ENCODE measurements around the gene HNRNPF.
"Not testable (repeated sequence)": the region's sequence is repeated elsewhere in the genome, so short reads cannot be mapped to it uniquely, and the experiment has no call there.

HNRNPF gene, protein sequence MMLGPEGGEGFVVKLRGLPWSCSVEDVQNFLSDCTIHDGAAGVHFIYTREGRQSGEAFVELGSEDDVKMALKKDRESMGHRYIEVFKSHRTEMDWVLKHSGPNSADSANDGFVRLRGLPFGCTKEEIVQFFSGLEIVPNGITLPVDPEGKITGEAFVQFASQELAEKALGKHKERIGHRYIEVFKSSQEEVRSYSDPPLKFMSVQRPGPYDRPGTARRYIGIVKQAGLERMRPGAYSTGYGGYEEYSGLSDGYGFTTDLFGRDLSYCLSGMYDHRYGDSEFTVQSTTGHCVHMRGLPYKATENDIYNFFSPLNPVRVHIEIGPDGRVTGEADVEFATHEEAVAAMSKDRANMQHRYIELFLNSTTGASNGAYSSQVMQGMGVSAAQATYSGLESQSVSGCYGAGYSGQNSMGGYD

DNA sequence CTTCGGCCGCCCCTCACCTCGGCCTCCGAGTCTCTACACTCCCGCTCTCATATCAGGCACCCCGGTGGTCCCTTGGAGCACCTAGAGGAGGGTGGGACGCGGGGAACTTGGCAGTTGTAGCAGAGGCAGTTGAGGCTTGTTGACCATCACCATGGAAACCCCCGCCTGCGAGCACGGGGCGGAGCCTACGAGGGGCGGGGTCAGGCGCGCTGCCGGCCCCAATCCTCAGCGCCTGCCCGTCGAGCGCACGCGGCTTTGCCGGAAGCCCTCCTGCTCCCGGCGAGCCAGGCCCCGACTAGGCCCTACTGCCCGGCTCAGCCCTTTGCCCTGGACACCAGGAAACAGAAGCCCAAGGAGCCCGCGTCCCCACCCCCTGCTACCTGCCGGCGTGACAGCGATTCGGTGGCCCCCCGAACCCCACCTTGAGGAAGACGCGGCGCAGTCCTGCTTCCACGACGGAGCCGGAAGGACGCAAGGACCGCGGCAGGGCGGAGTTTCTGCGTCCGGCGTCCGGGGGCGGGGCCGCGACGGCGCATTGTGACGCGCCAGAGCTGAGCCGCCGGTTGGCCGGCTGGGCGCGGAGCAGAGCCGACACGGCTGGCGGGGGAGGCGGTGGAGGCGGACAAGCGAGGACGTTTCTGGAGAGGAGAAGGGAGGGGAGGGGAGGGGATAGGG, at the start of gene HNRNPF:
Gene HNRNPF, minus strand, starts transcription at position 477 of the 675 bp plus-strand sequence. CDS start 21,302 bp downstream, outside the sequence.
- peak; percentile 97 for DNase-seq

DNA sequence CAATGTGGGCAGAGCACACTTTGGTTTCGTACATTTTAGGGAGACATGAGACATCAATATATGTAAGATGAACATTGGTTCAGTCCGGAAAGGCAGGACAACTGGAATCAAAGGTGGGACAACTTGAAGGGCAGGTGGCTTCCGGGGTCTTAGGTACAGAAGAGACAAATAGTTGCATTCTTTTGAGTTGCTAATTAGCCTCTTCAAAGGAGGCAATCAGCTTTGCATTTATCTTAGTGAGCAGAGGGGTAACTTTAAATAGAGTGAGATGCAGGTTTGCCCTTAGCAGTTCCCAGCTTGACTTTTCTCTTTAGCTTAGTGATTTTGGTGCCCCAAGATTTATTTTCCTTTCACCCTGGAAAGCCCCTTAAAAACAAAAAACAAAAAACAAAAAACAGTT, 49.2 kb upstream of the HNRNPF start:
- DNase-seq, result no peak

DNA sequence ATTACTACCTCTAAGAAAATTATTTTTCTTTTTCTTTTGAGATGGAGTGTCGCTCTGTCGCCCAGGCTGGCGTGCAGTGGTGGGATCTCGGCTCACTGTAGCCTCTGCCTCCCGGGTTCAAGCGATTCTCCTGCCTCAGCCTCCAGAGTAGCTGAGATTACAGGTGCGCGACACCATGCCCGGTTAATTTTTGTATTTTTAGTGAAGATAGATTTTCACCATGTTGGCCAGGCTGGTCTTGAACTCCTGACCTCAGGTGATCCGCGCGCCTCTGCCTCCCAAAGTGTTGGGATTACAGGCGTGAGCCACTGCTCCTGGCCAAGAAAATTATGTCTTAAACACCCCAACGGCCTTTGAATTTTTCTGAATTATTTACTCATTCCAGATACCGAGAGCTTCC, 47.6 kb upstream of the HNRNPF start:
- not testable (repeated sequence) for DNase-seq

DNA sequence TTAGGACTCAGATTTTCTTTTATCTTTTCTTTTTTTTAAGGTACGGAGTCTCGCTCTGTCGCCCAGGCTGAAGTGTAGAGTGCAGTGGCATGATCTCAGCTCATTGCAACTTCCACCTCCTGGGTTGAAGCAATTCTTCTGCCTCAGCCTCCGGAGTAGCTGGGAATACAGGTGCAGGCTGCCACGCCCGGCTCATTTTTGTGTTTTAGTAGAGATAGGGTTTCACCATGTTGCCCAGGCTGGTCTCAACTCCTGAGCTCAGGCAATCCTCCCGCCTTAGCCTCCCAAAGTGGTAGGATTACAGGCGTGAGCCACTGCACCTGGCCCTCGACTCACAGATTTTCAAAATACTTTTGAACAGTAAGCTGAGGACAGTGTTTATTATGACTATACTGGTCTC, 45.0 kb upstream of the HNRNPF start:
- DNase-seq, result not testable (repeated sequence)

- DNase-seq, result no peak
Observed at GRCh38 chr10:43453266-43453831, 44.4 kb upstream of the HNRNPF start.

GRCh38 chr10:43452356-43452914, 43.4 kb upstream of the HNRNPF start:
- DNase-seq, result no peak

DNA sequence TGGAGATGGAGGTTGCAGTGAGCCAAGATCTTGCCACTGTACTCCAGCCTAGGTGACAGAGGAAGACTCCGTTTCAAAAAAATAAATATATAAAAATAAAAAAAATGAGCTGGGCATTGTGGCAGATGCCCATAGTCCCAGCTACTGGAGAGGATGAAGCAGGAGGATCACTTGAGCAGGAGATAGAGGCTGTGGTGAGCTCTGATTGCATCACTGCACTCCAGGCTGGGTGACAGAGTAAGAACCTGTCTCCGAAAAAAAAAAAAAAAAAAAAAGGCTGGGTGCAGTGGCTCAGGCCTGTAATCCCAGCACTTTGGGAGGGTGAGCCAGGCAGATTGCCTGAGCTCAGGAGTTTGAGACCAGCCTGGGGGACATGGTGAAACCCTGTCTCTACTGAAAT, 39.8 kb upstream of the HNRNPF start:
- DNase-seq, result no peak

DNA sequence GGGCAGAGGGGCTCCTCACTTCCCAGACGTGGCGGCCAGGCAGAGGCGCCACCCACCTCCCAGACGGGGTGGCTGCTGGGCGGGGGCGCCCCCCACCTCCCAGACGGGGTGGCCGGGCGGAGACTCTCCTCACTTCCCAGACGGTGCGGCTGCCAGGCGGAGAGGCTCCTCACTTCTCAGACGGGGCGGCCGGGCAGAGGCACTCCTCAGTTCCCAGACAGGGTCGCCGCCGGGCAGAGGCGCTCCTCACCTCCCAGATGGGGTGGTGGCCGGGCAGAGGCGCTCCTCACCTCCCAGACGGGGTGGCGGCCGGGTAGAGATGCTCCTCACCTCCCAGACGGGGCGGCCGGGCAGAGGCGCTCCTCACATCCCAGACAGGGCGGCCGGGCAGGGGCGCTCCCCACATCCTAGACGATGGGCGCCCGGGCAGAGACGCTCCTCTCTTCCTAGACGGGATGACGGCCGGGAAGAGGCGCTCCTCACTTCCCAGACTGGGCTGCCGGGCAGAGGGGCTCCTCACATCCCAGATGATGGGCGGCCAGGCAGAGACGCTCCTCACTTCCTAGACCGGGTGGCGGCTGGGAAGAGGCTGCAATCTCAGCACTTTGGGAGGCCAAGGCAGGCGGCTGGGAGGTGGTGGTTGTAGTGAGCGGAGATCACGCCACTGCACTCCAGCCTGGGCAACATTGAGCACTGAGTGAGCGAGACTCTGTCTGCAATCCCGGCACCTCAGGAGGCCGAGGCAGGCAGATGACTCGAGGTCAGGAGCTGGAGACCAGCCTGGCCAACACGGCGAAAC, 37.4 kb upstream of the HNRNPF start:
- not testable (repeated sequence) for DNase-seq

GRCh38 chr10:43444897-43445466, 36.0 kb upstream of the HNRNPF start:
- DNase-seq, result no peak

DNA sequence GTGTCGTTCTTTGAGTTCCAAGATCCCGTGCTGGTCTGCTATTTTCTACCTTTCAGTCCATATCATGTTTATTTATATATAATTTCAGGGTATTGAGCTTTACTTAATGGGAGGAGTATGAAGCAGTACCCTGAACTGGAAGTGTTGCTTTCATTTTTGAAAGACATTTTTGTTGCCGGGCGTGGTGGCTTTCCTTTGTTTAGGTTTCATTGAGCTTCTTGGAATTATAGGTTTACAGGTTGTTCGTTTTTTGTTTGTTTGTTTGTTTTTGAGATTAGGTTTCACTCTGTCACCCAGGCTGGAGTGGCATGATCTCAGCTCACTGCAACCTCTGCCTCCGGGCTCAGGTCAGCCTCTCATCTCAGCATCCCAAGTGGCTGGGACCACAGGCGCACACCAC, 35.3 kb upstream of the HNRNPF start:
- DNase-seq, result no peak

- DNase-seq, result no peak
Observed at GRCh38 chr10:43440463-43441134, 31.6 kb upstream of the HNRNPF start.

DNA sequence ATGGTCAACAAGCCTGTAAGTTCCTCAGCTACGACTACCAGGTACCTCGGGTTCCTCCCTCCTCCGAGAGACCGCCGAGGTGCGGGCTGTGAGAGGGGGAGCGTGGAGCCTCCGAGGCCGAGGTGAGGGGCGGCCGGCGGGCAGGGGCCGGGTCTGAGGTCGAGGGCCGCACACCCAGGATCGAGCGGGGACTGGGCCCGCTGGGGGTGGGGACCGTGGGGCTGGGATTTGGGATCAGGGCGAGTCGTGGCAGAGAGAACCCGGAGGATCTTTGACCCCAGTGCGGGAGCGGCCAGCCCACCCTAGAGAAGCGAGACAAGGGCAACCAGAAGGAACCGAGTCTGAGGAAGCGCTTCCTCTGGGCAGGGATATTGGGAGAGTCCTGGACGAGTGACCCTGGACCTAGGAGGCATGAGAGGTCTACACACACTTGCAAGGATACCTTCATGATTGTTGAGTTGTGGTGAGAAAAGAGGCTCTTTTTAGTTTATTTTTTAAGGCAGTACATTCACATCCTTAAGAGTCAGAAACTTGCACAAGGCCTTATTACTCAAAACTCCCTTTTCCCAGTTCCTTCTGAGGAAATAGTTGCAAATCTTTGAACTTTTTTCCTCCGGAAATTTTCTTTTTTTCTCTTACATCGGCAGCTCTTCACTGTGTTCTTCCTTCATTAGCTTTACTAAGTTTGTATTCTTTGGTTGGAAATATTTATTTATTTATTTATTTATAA, 28.3 kb upstream of the HNRNPF start:
- DNase-seq, result no peak

DNA sequence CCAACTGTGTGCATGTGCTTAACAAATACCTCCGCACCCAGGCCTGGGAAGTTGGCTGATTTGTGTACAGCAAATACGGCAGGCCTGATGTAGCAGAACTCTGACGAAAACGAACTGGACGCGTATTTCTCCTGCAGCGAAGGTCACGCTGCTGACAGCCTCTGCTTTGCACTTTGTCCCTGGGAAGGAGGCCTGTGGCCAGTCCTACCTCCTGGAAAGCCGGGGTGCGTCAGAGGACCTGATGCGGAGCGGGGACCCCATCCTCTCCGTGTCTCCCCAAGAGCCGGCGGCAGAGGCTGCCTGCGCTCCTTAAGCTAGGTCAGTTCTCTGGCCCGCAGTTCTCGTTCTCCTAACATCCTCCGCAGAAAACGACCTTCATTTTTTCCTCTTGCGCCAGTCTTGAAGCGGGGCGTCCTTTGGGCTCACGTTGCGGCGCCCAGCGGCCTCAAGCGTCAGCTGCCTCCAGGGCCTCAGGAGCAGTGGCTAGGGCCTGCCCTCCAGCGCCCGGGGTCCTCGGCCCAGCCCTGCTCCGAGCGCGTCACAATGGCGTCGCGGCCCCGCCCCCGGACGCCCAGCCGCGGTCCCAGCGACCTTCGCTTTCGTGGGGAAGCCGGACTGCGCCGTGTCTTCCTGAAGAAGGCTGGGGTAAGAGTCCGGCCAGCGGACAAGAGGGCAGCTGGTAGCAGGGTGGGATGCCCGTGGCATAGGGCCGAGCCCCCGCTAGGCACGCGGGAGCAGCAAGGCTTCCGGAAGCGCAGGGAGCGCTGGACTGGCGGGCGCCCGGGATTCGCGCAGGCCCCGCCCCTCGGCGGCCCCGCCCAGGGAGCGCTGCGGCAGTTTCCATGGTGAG, 27.5 kb upstream of the HNRNPF start, which contains the start of gene ZNF487:
Gene ZNF487, plus strand, starts transcription at position 821 of the 850 bp plus-strand sequence. CDS start 38,703 bp downstream, outside the sequence.
- peak; percentile 93 for DNase-seq

DNA sequence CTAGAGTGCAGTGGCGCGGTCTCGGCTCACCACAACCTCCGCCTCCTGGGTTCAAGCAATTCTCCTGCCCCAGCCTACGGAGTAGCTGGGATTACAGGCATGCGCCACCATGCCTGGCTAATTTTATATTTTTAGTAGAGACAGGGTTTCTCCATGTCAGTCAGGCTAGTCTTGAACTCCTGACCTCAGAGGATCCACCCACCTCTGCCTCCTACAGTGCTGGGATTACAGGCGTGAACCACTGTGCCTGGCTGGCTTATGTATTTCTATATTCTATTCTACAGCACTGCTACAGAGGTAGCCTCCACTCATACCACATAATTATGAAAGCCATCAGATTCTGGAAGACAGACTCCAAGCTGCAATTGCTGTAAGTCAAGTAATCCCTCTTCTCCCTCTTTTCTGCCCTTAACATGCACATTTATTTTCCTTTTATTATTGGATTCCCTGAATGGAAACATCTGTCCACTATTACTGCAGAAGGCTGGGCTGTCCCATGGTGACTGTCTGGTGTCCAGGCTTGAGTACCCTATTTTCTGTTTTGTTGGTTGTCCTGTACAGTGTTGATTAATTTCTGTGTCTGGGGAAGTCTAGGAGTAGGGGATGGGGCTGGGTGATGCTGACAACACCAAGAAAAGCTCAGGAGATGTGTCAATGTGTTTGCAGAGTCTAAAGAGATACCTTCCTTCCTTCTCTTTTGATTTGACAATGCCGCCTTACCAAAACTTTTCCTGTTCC, 22.1 kb upstream of the HNRNPF start:
- no peak for DNase-seq

GRCh38 chr10:43427166-43427825, 18.3 kb upstream of the HNRNPF start:
- DNase-seq, result no peak

- not testable (repeated sequence) for DNase-seq
Observed at GRCh38 chr10:43426476-43426875, 17.5 kb upstream of the HNRNPF start.

DNA sequence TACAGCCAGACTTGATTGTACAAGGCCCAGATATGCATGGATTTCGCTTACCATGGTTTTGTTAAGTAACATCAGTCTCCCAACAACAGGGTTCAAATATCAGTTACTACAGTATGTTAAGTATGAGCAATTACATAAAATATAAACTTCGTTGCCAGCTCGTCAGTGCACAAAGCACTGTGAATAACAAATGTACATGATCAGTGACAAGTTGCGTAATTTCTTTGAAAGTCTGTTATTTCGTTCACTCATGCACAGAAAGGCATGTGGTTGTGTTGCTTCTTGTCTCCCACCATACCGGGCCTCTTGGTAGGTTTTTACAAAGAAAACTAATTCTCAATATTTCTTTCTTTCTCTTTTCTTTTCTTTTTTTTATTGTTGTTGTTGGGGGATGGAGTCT, 15.4 kb upstream of the HNRNPF start:
- DNase-seq, result no peak

- not testable (repeated sequence) for DNase-seq
Observed at GRCh38 chr10:43421944-43422343, 13.0 kb upstream of the HNRNPF start.

GRCh38 chr10:43421519-43421918, 12.5 kb upstream of the HNRNPF start:
- no peak for DNase-seq

Data from CD4-positive, alpha-beta T cell treated with Interleukin-21 for 1 hour (primary cell).